ENCODE results near the gene AEBP1.

DNA sequence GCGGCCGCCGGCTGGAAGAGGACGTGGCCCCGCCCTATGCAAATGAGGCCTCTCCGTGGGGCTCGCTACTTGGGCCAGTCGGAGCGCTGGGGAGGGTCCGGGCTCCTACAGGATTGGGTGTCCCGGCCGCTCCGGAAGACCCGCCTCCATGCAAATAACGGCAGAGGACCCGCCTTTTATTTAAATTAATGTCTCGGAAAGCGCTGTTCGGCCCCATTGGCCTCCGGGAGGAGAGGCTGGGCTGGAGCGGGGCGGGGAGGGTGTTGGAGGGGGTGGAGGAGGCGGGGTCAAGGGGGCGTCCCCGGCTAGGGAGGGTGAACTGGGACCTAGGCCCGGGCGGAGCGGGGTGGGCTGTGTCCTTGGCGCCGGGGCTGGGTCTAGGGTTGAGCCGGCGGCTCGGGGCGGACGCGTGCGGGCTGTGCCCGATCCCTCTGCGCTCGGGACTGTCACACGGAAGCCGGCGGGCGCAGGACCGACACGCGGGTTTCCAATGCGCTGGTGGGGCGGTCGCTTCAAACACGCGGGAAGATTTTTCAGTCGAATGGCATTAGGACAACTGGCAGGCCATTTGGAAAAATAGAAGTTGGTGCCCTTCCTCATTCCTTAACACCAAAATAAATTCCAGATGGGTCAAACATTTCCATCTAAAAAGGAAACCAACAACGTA, 21.5 kb upstream of the AEBP1 start:
- TF ChIP-seq CTCF (IDR thresholded peaks at IDR 0.05; ENCODE audit: insufficient read depth, low read length) = no peak
- TF ChIP-seq, protein P1, sequence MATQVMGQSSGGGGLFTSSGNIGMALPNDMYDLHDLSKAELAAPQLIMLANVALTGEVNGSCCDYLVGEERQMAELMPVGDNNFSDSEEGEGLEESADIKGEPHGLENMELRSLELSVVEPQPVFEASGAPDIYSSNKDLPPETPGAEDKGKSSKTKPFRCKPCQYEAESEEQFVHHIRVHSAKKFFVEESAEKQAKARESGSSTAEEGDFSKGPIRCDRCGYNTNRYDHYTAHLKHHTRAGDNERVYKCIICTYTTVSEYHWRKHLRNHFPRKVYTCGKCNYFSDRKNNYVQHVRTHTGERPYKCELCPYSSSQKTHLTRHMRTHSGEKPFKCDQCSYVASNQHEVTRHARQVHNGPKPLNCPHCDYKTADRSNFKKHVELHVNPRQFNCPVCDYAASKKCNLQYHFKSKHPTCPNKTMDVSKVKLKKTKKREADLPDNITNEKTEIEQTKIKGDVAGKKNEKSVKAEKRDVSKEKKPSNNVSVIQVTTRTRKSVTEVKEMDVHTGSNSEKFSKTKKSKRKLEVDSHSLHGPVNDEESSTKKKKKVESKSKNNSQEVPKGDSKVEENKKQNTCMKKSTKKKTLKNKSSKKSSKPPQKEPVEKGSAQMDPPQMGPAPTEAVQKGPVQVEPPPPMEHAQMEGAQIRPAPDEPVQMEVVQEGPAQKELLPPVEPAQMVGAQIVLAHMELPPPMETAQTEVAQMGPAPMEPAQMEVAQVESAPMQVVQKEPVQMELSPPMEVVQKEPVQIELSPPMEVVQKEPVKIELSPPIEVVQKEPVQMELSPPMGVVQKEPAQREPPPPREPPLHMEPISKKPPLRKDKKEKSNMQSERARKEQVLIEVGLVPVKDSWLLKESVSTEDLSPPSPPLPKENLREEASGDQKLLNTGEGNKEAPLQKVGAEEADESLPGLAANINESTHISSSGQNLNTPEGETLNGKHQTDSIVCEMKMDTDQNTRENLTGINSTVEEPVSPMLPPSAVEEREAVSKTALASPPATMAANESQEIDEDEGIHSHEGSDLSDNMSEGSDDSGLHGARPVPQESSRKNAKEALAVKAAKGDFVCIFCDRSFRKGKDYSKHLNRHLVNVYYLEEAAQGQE (IDR thresholded peaks at IDR 0.05; ENCODE audit: insufficient replicate concordance, low read depth) = peak; percentile 4
- peak; percentile 26; the same call in 1 of the 2 replicates for TF ChIP-seq POLR2AphosphoS5 (IDR thresholded peaks at IDR 0.05; ENCODE audit: low read depth)

Data from HL-60 (cell line).